Right lobe of liver (tissue), 6 donors: ENCODE data around the gene PCP4L1. TPM values are rescaled to one million over a fixed set of nuclear protein-coding genes. Genes with fewer than 3 reads are reported as not detected.
"Not testable (repeated sequence)": the region's sequence is repeated elsewhere in the genome, so short reads cannot be mapped to it uniquely, and the experiment has no call there.

ENCODE experiments used
- ATAC-seq, 4 donors: fragments of 200-7000 bp; cut with Tn5 transposase; one replicate each; pipeline ENCODE4 v1.9.1; 2020; ENCODE audit warnings: mild to moderate bottlenecking in 4 of 4, moderate library complexity in 4 of 4
- DNase-seq, 3 donors: peaks; one replicate each; pipeline ENCODE4 v3.0.0-alpha.2; 2020
- H3K27ac ChIP-seq, 3 donors: fragments of 200-600 bp; one replicate each; pipeline ENCODE4 v1.8.0; 2022
- H3K27me3 ChIP-seq, 2 donors: fragments of 200-600 bp; one replicate each; pipeline ENCODE4 v1.8.0; 2022
- H3K36me3 ChIP-seq, 4 donors: fragments of 200-600 bp; sonication (generic) in 1 of 4; one replicate each; pipeline versions ENCODE4 v1.5.1 to v1.8.0; 2017 to 2022; ENCODE audit warnings: control low read depth in 1 of 4
- H3K4me1 ChIP-seq, 4 donors: fragments of 200-600 bp; sonication (generic) in 1 of 4; one replicate each; pipeline versions ENCODE4 v1.5.1 to v1.8.0; 2017 to 2022; ENCODE audit warnings: control low read depth in 1 of 4
- H3K4me3 ChIP-seq, 3 donors: fragments of 200-600 bp; one replicate each; pipeline ENCODE4 v1.8.0; 2022
- H3K9me3 ChIP-seq, 4 donors: fragments of 200-600 bp; sonication (generic) in 1 of 4; one replicate each; pipeline versions ENCODE4 v1.5.1 to v1.8.0; 2017 to 2022; ENCODE audit warnings: control low read depth in 1 of 4
- CTCF ChIP-seq, 4 donors: fragments of 200-600 bp in 3 of 4; fragments of 450-650 bp in 1 of 4; IDR thresholded peaks; one replicate each; pipeline versions ENCODE4 v1.5.1 to v1.8.0; 2016 to 2022; ENCODE audit warnings: antibody characterized with exemption in 4 of 4, mild to moderate bottlenecking in 2 of 4
- POLR2A ChIP-seq: fragments of 450-650 bp; IDR thresholded peaks from one replicate; pipeline ENCODE4 v1.6.1; 2017; ENCODE audit warnings: antibody characterized with exemption, mild to moderate bottlenecking
- WGBS: methylation state at CpG from one replicate; pipeline ENCODE4 v1.1.6; 2018; ENCODE audit warnings: low coverage, low lambda C conversion rate; ENCODE audit not compliant: insufficient coverage; ENCODE audit errors: missing lambda C conversion rate; 5-methylcytosine and 5-hydroxymethylcytosine counted together
- intact Hi-C, 2 donors: fragments of 100-400 bp; cut with DNase I; formaldehyde crosslinking; loops; one replicate each; pipeline versions ENCODE4 v1.11.2 to v1.14.1; 2022
- total RNA-seq, 6 experiments: library from RNA; depleted of rRNA in 2 of 6; stranded (reverse); fragments of >200 nt in 2 of 6; fragmentation: NEBNext Ultra II Directional in 3 of 6; extraction: Animal tissue kit (Norgen Biotek cat#: 25700) in 3 of 6; gene quantifications; one replicate each; pipeline versions ENCODE4 v1.1.0 to v1.2.4, GENCODE V29; 2016 to 2023
- donor health status: DM: no; HTN: yes; CAD: no.
- donor health status: DM: no; HTN: no; CAD: no.
- donor health status: DM: no; HTN: no; CAD: no.
- donor health status: DM: no; HTN: yes; CAD: no.
- donor health status: DM: no; HTN: yes; CAD: no.

Gene PCP4L1
- total RNA-seq, 6 experiments from 2014 or later = 1.3 to 6.0 (median 2.9) TPM

GRCh38 chr1:161220002-161220401 lies 38.5 kb upstream of the PCP4L1 start:
- peaks cover 0 to 2% (median 0%) of the 10 kb centered on the region in 4 donors for H3K36me3 ChIP-seq
- no peak for DNase-seq
- 18% methylated on average over 5 of the region's 5 CpGs for WGBS
- H3K27ac ChIP-seq = peak overlapping the region in 1 of 3 donors; percentile 90
- intact Hi-C loops = no loop called here
- peaks cover 0 to 61% (median 8%) of the 10 kb centered on the region in 4 donors for H3K4me1 ChIP-seq
- TF ChIP-seq POLR2A = no peak
- TF ChIP-seq CTCF (IDR thresholded peaks at IDR 0.05) = no peak
- no peaks in the 10 kb centered on the region for H3K9me3 ChIP-seq
- no peaks in the 10 kb centered on the region for H3K27me3 ChIP-seq
- no peak for ATAC-seq
- H3K4me3 ChIP-seq = no peak overlapping the region

DNA sequence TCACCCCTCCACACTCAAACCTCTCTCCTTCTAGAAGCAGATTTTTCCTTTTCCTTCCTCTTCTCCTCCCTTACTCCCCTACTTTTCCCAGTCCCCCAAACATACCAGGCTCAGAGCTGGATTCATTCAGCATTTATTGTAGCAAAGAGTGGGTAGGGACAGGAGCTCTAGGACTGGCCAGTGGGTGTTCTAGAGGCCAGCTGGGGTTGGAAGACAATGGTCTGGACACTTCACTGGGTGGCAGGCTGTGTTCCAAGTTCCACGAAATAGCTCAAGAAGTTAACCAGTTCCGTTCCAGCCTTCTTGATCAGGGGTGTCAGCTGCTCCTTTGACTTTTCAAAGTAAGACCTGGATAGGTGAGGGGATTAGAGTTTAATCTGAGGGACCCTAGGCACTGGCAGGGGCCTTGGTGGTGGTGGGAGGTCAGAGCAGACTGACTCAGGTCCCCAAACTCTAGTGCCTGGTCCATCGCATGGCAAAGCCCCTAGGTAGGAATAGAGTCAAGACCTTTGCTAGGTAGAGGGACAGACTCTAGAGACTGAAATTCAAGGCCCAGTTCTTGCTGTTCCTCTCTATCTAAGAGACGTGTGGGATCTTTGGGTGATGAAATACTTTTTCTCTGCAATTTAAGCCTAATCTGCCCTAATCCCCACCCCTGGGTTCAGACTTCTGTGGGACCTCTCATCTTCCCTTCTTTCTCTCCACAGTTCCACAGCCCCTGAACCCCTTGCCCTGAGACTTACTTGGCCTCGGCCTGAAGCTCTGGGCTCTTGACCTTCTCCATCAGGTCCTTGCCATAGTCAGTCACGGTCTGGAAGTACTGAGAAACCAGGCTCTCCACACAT lies 36.1 kb upstream of the PCP4L1 start:
- WGBS = 13% methylated on average over 5 of the region's 6 CpGs
- no peak for ATAC-seq
- DNase-seq = no peak
- intact Hi-C loops = no loop called here
- Histone ChIP-seq H3K4me3 (peak overlapping the region; percentile 38 to 75 (median 69)), H3K27me3 (no peaks in the 10 kb centered on the region), H3K9me3 (no peaks in the 10 kb centered on the region), H3K27ac (peak overlapping the region; percentile 69 to 90 (median 82)), H3K36me3 (peaks cover 0 to 2% (median 0%) of the 10 kb centered on the region in 4 donors), H3K4me1 (peaks cover 0 to 61% (median 13%) of the 10 kb centered on the region in 4 donors)
- no peak for TF ChIP-seq POLR2A
- no peak for TF ChIP-seq CTCF (IDR thresholded peaks at IDR 0.05)

DNA sequence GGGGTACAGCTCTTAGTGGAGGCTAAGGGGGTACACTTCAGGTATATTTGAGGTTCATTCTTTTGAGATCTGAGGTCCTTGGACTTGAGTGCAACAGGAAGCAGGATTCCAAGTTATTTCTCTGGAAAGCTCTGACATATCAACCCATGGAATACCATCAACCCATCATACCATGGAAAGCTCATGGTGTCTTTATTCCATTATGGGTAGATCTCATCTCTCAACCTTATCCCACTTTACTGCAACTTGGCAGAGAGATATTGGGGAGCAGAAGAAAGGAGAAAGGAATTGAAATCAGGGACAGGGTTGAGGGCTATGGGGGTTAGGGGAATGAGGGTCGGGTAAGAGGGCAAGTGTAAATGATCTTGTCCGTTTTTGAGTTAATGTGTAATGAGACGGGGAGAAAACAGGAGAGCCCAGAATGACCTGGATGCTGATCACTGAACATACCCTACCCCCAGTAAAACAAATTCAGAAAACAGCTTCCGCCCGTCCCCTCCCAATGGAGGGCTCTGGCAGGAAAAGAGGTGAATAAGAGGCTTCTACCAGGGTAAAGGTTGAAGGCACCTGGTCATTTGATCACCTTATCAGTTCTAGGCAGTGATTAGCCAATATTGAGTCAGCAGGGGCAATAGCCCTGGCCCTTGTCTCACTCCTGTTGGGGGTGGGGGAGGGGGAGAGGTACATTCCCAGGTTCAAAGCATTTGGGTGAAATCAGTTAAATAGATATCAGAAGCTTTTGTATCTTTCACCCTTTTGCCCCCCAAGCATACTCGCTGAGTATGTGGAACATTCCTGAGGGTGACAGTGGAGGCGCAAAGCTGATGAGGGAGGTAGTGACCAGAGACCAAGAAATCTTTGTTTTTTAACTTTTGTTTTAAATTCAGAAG lies 34.5 kb upstream of the PCP4L1 start:
- peaks cover 0 to 10% (median 3%) of the 10 kb centered on the region in 4 donors for H3K36me3 ChIP-seq
- H3K4me1 ChIP-seq = peaks cover 0 to 55% (median 12%) of the 10 kb centered on the region in 4 donors
- no peaks in the 10 kb centered on the region for H3K9me3 ChIP-seq
- peak overlapping the region; percentile 69 to 90 (median 84) for H3K27ac ChIP-seq
- TF ChIP-seq POLR2A (peak; percentile 29), CTCF (IDR thresholded peaks at IDR 0.05) (no peak)
- WGBS = 31% methylated on average over 7 of the region's 7 CpGs
- H3K4me3 ChIP-seq = peak overlapping the region in 2 of 3 donors; percentile 69 to 75
- DNase-seq = peak; percentile 76 to 92 (median 82)
- intact Hi-C loops = no loop called here
- ATAC-seq = peak; percentile 48 to 70 (median 58)
- H3K27me3 ChIP-seq = no peaks in the 10 kb centered on the region

DNA sequence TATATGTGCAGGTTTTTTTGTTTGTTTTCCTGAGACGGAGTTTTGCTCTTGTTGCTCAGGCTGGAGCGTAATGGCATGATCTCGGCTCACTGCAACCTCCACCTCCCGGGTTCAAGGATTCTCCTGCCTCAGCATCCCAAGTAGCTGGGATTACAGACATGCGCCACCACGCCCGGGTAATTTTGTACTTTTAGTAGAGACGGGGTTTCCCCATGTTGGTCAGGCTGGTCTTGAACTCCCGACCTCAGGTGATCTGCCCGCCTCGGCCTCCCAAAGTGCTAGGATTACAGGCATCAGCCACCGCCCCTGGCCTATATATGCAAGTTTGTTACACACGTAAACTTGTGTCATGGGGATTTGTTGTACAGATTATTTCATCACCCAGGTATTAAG lies 33.9 kb upstream of the PCP4L1 start:
- H3K9me3 ChIP-seq, H3K27me3 ChIP-seq, intact Hi-C loops, DNase-seq: not testable (repeated sequence)
- WGBS = 14% methylated on average over 10 of the region's 13 CpGs
- H3K4me3 ChIP-seq = peak overlapping the region in 2 of 3 donors; percentile 39 to 41
- H3K36me3 ChIP-seq = peaks cover 0 to 16% (median 5%) of the 10 kb centered on the region in 4 donors
- H3K4me1 ChIP-seq = peaks cover 0 to 49% (median 8%) of the 10 kb centered on the region in 4 donors
- peak in 1 of 4 donors; percentile 0 for ATAC-seq
- peak overlapping the region; percentile 69 to 84 (median 79) for H3K27ac ChIP-seq
